PFSK-1 (cell line): Measurements from ENCODE around the gene BCORL1.

Experiments
- POLR2AphosphoS5 ChIP-seq: IDR thresholded peaks from 2 replicates; pipeline ENCODE4 v1.6.1; 2012; ENCODE audit warnings: low read depth, mild to moderate bottlenecking, control low read depth, low read length, moderate library complexity
- SIN3A ChIP-seq: IDR thresholded peaks from 2 replicates; pipeline ENCODE4 v1.6.1; 2012; ENCODE audit warnings: mild to moderate bottlenecking, low read length, moderate library complexity, borderline replicate concordance; ENCODE audit not compliant: insufficient read depth
- TAF1 ChIP-seq: IDR thresholded peaks from 2 replicates; pipeline ENCODE4 v1.6.1; 2012; ENCODE audit warnings: low read length, control low read depth, borderline replicate concordance; ENCODE audit not compliant: insufficient read depth
- TF ChIP-seq, protein P1 (sequence below), 2 experiments: IDR thresholded peaks; 2 replicates each; pipeline versions ENCODE4 v1.6.1 to v1.8.0; 2011 to 2012; ENCODE audit warnings: low read depth in 2 of 2, low read length in 2 of 2, control low read depth in 1 of 2, inconsistent platforms in 1 of 2, mild to moderate bottlenecking in 1 of 2, moderate library complexity in 1 of 2; ENCODE audit not compliant: insufficient read depth in 1 of 2

GRCh38 chrX:130084631-130085237 is 102.3 kb downstream of the BCORL1 start:
- no peak for TF ChIP-seq POLR2AphosphoS5
- TF ChIP-seq, protein P1, sequence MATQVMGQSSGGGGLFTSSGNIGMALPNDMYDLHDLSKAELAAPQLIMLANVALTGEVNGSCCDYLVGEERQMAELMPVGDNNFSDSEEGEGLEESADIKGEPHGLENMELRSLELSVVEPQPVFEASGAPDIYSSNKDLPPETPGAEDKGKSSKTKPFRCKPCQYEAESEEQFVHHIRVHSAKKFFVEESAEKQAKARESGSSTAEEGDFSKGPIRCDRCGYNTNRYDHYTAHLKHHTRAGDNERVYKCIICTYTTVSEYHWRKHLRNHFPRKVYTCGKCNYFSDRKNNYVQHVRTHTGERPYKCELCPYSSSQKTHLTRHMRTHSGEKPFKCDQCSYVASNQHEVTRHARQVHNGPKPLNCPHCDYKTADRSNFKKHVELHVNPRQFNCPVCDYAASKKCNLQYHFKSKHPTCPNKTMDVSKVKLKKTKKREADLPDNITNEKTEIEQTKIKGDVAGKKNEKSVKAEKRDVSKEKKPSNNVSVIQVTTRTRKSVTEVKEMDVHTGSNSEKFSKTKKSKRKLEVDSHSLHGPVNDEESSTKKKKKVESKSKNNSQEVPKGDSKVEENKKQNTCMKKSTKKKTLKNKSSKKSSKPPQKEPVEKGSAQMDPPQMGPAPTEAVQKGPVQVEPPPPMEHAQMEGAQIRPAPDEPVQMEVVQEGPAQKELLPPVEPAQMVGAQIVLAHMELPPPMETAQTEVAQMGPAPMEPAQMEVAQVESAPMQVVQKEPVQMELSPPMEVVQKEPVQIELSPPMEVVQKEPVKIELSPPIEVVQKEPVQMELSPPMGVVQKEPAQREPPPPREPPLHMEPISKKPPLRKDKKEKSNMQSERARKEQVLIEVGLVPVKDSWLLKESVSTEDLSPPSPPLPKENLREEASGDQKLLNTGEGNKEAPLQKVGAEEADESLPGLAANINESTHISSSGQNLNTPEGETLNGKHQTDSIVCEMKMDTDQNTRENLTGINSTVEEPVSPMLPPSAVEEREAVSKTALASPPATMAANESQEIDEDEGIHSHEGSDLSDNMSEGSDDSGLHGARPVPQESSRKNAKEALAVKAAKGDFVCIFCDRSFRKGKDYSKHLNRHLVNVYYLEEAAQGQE (IDR thresholded peaks at IDR 0.05; ENCODE audit: insufficient read depth in 1 of 2, low read depth in 2 of 2, low read length in 2 of 2) = no peak
- no peak for TF ChIP-seq SIN3A
- no peak for TF ChIP-seq TAF1
